HEK293 (cell line): Measurements from ENCODE around the gene DPT.

Source experiments
- CTCF ChIA-PET: fragments of 350-600 bp; formaldehyde crosslinking; extraction: SDS; loops from one replicate; lab custom pipeline; 2021; ENCODE audit warnings: antibody characterized with exemption; lab: Yijun Ruan, JAX
- POLR2A ChIA-PET: fragments of 300-600 bp; formaldehyde crosslinking; extraction: SDS; loops from one replicate; lab custom pipeline; 2020; ENCODE audit warnings: antibody characterized with exemption, inconsistent platforms; lab: Yijun Ruan, JAX
- H3K27ac ChIP-seq: fragments of 200-500 bp; sonication (Bioruptor generic); 2 replicates; pipeline ENCODE4 v1.5.1; 2014; ENCODE audit warnings: low read depth, low read length, control low read depth, inconsistent platforms; ENCODE audit errors: extremely low read depth
- H3K36me3 ChIP-seq, 2 experiments: fragments of 200-500 bp in 1 of 2; sonication (Bioruptor generic) in 1 of 2; 1 replicate in 1 of 2; 2 replicates in 1 of 2; pipeline ENCODE4 v1.5.1; 2014 to 2017; ENCODE audit warnings: inconsistent platforms in 2 of 2, low read length in 2 of 2; ENCODE audit not compliant: control insufficient read depth in 2 of 2, insufficient read depth in 1 of 2
- H3K4me1 ChIP-seq: fragments of 200-500 bp; sonication (Bioruptor generic); 2 replicates; pipeline ENCODE4 v1.5.1; 2014; ENCODE audit warnings: mild to moderate bottlenecking, low read length, inconsistent platforms; ENCODE audit not compliant: control insufficient read depth, insufficient read depth
- H3K4me3 ChIP-seq: 2 replicates; pipeline ENCODE4 v1.5.1; 2011; ENCODE audit warnings: low read depth, mild to moderate bottlenecking, control low read depth, low read length, moderate library complexity
- H3K9me3 ChIP-seq: fragments of 200-500 bp; sonication (Bioruptor generic); 2 replicates; pipeline ENCODE4 v1.5.1; 2014; ENCODE audit warnings: low read depth, low read length, inconsistent platforms; ENCODE audit not compliant: control insufficient read depth, insufficient read depth
- AEBP2 ChIP-seq: fragments of 450-650 bp; formaldehyde crosslinking; IDR thresholded peaks from 2 replicates; pipeline ENCODE4 v1.5.1; 2016; ENCODE audit warnings: missing biosample characterization, missing genetic modification characterization, borderline replicate concordance
- HOXD13 ChIP-seq: sonication (generic); formaldehyde crosslinking; IDR thresholded peaks from 2 replicates; pipeline ENCODE4 v1.8.0; 2022; ENCODE audit warnings: missing genetic modification reagents, borderline replicate concordance
- MEIS1 ChIP-seq: sonication (generic); formaldehyde crosslinking; IDR thresholded peaks from 2 replicates; pipeline ENCODE4 v1.8.1; 2022; ENCODE audit warnings: missing genetic modification reagents, mild to moderate bottlenecking, borderline replicate concordance
- MYNN ChIP-seq: fragments of 450-650 bp; formaldehyde crosslinking; IDR thresholded peaks from 2 replicates; pipeline ENCODE4 v1.5.1; 2016; ENCODE audit warnings: missing biosample characterization, missing genetic modification characterization, borderline replicate concordance
- OVOL3 ChIP-seq: fragments of 450-650 bp; formaldehyde crosslinking; IDR thresholded peaks from 2 replicates; pipeline ENCODE4 v1.5.1; 2016; ENCODE audit warnings: missing biosample characterization, missing genetic modification characterization
- TCF7L2 ChIP-seq: IDR thresholded peaks from 2 replicates; pipeline ENCODE4 v1.6.1; 2011; ENCODE audit warnings: low read depth, mild to moderate bottlenecking, inconsistent platforms, low read length, moderate library complexity, borderline replicate concordance
- WT1 ChIP-seq: fragments of 450-650 bp; formaldehyde crosslinking; IDR thresholded peaks from 2 replicates; pipeline ENCODE4 v1.5.1; 2016; ENCODE audit warnings: missing biosample characterization, missing genetic modification characterization
- ZBTB48 ChIP-seq: fragments of 450-650 bp; formaldehyde crosslinking; IDR thresholded peaks from 2 replicates; pipeline ENCODE4 v1.5.1; 2016; ENCODE audit warnings: missing biosample characterization, missing genetic modification characterization
- ZFHX2 ChIP-seq: fragments of 450-650 bp; formaldehyde crosslinking; conservative IDR thresholded peaks from 2 replicates; pipeline ENCODE4 v1.5.1; 2016; ENCODE audit warnings: missing biosample characterization, missing genetic modification characterization
- ZFP3 ChIP-seq: fragments of 450-650 bp; formaldehyde crosslinking; IDR thresholded peaks from 2 replicates; pipeline ENCODE4 v1.5.1; 2016; ENCODE audit warnings: low read depth, missing biosample characterization, missing genetic modification characterization
- ZNF157 ChIP-seq: fragments of 450-650 bp; formaldehyde crosslinking; IDR thresholded peaks from 2 replicates; pipeline ENCODE4 v1.5.1; 2016; ENCODE audit warnings: missing biosample characterization, missing genetic modification characterization
- ZNF221 ChIP-seq: fragments of 450-650 bp; formaldehyde crosslinking; IDR thresholded peaks from 2 replicates; pipeline ENCODE4 v1.5.1; 2017; ENCODE audit warnings: missing biosample characterization, missing genetic modification characterization, borderline replicate concordance
- ZNF426 ChIP-seq: fragments of 450-650 bp; formaldehyde crosslinking; IDR thresholded peaks from 2 replicates; pipeline ENCODE4 v1.5.1; 2017; ENCODE audit warnings: missing biosample characterization, missing genetic modification characterization, mild to moderate bottlenecking, inconsistent platforms, moderate library complexity
- ZNF48 ChIP-seq: fragments of 450-650 bp; formaldehyde crosslinking; IDR thresholded peaks from 2 replicates; pipeline ENCODE4 v1.5.1; 2016; ENCODE audit warnings: missing biosample characterization, missing genetic modification characterization
- ZNF488 ChIP-seq: fragments of 450-650 bp; formaldehyde crosslinking; IDR thresholded peaks from 2 replicates; pipeline ENCODE4 v1.5.1; 2016; ENCODE audit warnings: missing biosample characterization, missing genetic modification characterization
- ZNF585B ChIP-seq: fragments of 450-650 bp; formaldehyde crosslinking; IDR thresholded peaks from 2 replicates; pipeline ENCODE4 v1.5.1; 2016; ENCODE audit warnings: missing biosample characterization, missing genetic modification characterization
- ZNF623 ChIP-seq: fragments of 450-650 bp; formaldehyde crosslinking; IDR thresholded peaks from 2 replicates; pipeline ENCODE4 v1.5.1; 2016; ENCODE audit warnings: missing biosample characterization, missing genetic modification characterization
- ZSCAN4 ChIP-seq: fragments of 450-650 bp; formaldehyde crosslinking; IDR thresholded peaks from 2 replicates; pipeline ENCODE4 v1.5.1; 2017; ENCODE audit warnings: missing biosample characterization, missing genetic modification characterization
- TF ChIP-seq, protein P1 (sequence below): sonication (generic); formaldehyde crosslinking; IDR thresholded peaks from 2 replicates; pipeline ENCODE4 v1.8.1; 2022; ENCODE audit warnings: mild to moderate bottlenecking, moderate library complexity, missing genetic modification reagents
- TF ChIP-seq, protein P2 (sequence below): fragments of 450-650 bp; IDR thresholded peaks from 2 replicates; pipeline ENCODE4 v1.5.1; 2018; ENCODE audit warnings: missing biosample characterization, mild to moderate bottlenecking, missing genetic modification characterization
- TF ChIP-seq, protein P3 (sequence below): fragments of 450-650 bp; formaldehyde crosslinking; IDR thresholded peaks from 2 replicates; pipeline ENCODE4 v1.5.1; 2016; ENCODE audit warnings: missing biosample characterization, missing genetic modification characterization

DPT gene

GRCh38 chr1:168735974-168736373 is 7.0 kb upstream of the DPT start (continued):
- TF ChIP-seq ZNF426 (tag by site-specific recombination) (no peak), OVOL3 (tag by site-specific recombination) (no peak), AEBP2 (tag by site-specific recombination) (no peak), WT1 (tag by site-specific recombination) (no peak), MEIS1 (CRISPR knock-in tag) (no peak)
- TF ChIP-seq, protein P1, sequence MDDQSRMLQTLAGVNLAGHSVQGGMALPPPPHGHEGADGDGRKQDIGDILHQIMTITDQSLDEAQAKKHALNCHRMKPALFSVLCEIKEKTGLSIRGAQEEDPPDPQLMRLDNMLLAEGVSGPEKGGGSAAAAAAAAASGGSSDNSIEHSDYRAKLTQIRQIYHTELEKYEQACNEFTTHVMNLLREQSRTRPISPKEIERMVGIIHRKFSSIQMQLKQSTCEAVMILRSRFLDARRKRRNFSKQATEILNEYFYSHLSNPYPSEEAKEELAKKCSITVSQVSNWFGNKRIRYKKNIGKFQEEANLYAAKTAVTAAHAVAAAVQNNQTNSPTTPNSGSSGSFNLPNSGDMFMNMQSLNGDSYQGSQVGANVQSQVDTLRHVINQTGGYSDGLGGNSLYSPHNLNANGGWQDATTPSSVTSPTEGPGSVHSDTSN (CRISPR knock-in tag): no peak
- TF ChIP-seq, all 188 proteins: peak for 0

- Histone ChIP-seq H3K36me3 (no peaks in the 10 kb centered on the region), H3K27ac (no peak overlapping the region), H3K4me3 (no peak overlapping the region)
- TF ChIP-seq, protein P2, sequence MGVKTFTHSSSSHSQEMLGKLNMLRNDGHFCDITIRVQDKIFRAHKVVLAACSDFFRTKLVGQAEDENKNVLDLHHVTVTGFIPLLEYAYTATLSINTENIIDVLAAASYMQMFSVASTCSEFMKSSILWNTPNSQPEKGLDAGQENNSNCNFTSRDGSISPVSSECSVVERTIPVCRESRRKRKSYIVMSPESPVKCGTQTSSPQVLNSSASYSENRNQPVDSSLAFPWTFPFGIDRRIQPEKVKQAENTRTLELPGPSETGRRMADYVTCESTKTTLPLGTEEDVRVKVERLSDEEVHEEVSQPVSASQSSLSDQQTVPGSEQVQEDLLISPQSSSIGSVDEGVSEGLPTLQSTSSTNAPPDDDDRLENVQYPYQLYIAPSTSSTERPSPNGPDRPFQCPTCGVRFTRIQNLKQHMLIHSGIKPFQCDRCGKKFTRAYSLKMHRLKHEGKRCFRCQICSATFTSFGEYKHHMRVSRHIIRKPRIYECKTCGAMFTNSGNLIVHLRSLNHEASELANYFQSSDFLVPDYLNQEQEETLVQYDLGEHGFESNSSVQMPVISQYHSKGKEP (tag by site-specific recombination): no peak
- TF ChIP-seq, protein P3, sequence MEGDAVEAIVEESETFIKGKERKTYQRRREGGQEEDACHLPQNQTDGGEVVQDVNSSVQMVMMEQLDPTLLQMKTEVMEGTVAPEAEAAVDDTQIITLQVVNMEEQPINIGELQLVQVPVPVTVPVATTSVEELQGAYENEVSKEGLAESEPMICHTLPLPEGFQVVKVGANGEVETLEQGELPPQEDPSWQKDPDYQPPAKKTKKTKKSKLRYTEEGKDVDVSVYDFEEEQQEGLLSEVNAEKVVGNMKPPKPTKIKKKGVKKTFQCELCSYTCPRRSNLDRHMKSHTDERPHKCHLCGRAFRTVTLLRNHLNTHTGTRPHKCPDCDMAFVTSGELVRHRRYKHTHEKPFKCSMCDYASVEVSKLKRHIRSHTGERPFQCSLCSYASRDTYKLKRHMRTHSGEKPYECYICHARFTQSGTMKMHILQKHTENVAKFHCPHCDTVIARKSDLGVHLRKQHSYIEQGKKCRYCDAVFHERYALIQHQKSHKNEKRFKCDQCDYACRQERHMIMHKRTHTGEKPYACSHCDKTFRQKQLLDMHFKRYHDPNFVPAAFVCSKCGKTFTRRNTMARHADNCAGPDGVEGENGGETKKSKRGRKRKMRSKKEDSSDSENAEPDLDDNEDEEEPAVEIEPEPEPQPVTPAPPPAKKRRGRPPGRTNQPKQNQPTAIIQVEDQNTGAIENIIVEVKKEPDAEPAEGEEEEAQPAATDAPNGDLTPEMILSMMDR (tag by site-specific recombination): 0 out of 2 replicates have a peak, but pooled peaks have one; percentile 17
- TF ChIP-seq, all 188 proteins: peak for 1
- ChIA-PET POLR2A (no interaction called here), CTCF (interaction anchor here (1.0 kb wide), 1 partner anchor 26 kb away, joined by 4 read pairs; no protein-coding TSS in a partner anchor)
- Histone ChIP-seq H3K4me1 (no peaks in the 10 kb centered on the region), H3K9me3 (no peaks in the 10 kb centered on the region)
Observed at GRCh38 chr1:168734946-168735345, 5.9 kb upstream of the DPT start.

GRCh38 chr1:168734271-168734670 is 5.3 kb upstream of the DPT start:
- H3K36me3 ChIP-seq: no peaks in the 10 kb centered on the region
- CTCF ChIA-PET: interaction anchor here (1.0 to 1.4 kb wide), 2 partner anchors 287 to 614 kb away, joined by 3 to 4 read pairs; no protein-coding TSS in a partner anchor
- no peak overlapping the region for H3K4me3 ChIP-seq
- H3K9me3 ChIP-seq: no peaks in the 10 kb centered on the region
- POLR2A ChIA-PET: no interaction called here
- no peaks in the 10 kb centered on the region for H3K4me1 ChIP-seq
- no peak overlapping the region for H3K27ac ChIP-seq
- TF ChIP-seq ZNF157 (tag by site-specific recombination) (no peak), ZNF585B (tag by site-specific recombination) (no peak), MYNN (no peak), ZNF48 (tag by site-specific recombination) (no peak), ZNF488 (tag by site-specific recombination) (no peak), ZNF623 (tag by site-specific recombination) (no peak), HOXD13 (no peak), TCF7L2 (no peak), ZFHX2 (no peak), ZSCAN4 (tag by site-specific recombination) (no peak), ZNF221 (no peak), ZFP3 (tag by site-specific recombination) (no peak), ZBTB48 (no peak)
